WTC11 (cell line): ENCODE measurements around the gene SRC. TPM values are rescaled to one million over a fixed set of nuclear protein-coding genes. Genes with fewer than 3 reads are reported as not detected.

Experiments used
- CBFB ChIP-seq: sonication (generic); formaldehyde crosslinking; IDR thresholded peaks from 2 replicates; pipeline ENCODE4 v1.8.1; 2022; ENCODE audit warnings: mild to moderate bottlenecking, low read depth, missing genetic modification reagents
- CDX4 ChIP-seq: fragments of 250-450 bp; sonication (Bioruptor Pico); IDR thresholded peaks from 2 replicates; pipeline ENCODE4 v1.9.0; 2021; ENCODE audit warnings: moderate library complexity, mild to moderate bottlenecking, inconsistent platforms, borderline replicate concordance
- FOXP1 ChIP-seq: sonication (generic); formaldehyde crosslinking; IDR thresholded peaks from 2 replicates; pipeline ENCODE4 v1.8.0; 2022; ENCODE audit warnings: missing genetic modification reagents, mild to moderate bottlenecking, moderate library complexity, borderline replicate concordance
- FOXP4 ChIP-seq: sonication (generic); formaldehyde crosslinking; IDR thresholded peaks from 2 replicates; pipeline ENCODE4 v1.8.0; 2022; ENCODE audit warnings: mild to moderate bottlenecking, missing genetic modification reagents
- NFATC4 ChIP-seq: fragments of 250-450 bp; sonication (Bioruptor Pico); IDR thresholded peaks from 2 replicates; pipeline ENCODE4 v1.9.0; 2021; ENCODE audit warnings: mild to moderate bottlenecking
- NFE2L1 ChIP-seq: sonication (generic); formaldehyde crosslinking; IDR thresholded peaks from 2 replicates; pipeline ENCODE4 v1.8.1; 2023; ENCODE audit warnings: missing genetic modification reagents
- NR2C2 ChIP-seq: sonication (generic); formaldehyde crosslinking; IDR thresholded peaks from 2 replicates; pipeline ENCODE4 v1.8.0; 2022; ENCODE audit warnings: mild to moderate bottlenecking, missing genetic modification reagents
- NR3C1 ChIP-seq: sonication (generic); formaldehyde crosslinking; conservative IDR thresholded peaks from 2 replicates; pipeline ENCODE4 v1.8.1; 2023; ENCODE audit warnings: low read depth, mild to moderate bottlenecking, missing genetic modification reagents
- PRDM15 ChIP-seq: sonication (generic); formaldehyde crosslinking; IDR thresholded peaks from 2 replicates; pipeline ENCODE4 v1.8.0; 2022; ENCODE audit warnings: missing genetic modification reagents
- RELA ChIP-seq: sonication (generic); formaldehyde crosslinking; IDR thresholded peaks from 2 replicates; pipeline ENCODE4 v1.8.1; 2022; ENCODE audit warnings: missing genetic modification reagents, mild to moderate bottlenecking, borderline replicate concordance
- SMAD3 ChIP-seq: sonication (generic); formaldehyde crosslinking; IDR thresholded peaks from 2 replicates; pipeline ENCODE4 v1.8.0; 2022; ENCODE audit warnings: missing genetic modification reagents, mild to moderate bottlenecking, borderline replicate concordance
- SOX15 ChIP-seq: fragments of 250-450 bp; sonication (Bioruptor Pico); IDR thresholded peaks from 2 replicates; pipeline ENCODE4 v1.9.0; 2021; ENCODE audit warnings: mild to moderate bottlenecking
- SP1 ChIP-seq: sonication (generic); formaldehyde crosslinking; conservative IDR thresholded peaks from 2 replicates; pipeline ENCODE4 v1.8.1; 2022; ENCODE audit warnings: missing genetic modification reagents
- TEAD4 ChIP-seq: sonication (generic); formaldehyde crosslinking; IDR thresholded peaks from 2 replicates; pipeline ENCODE4 v1.8.0; 2022; ENCODE audit warnings: mild to moderate bottlenecking, missing genetic modification reagents
- ZBTB21 ChIP-seq: sonication (generic); formaldehyde crosslinking; IDR thresholded peaks from 2 replicates; pipeline ENCODE4 v1.8.1; 2023; ENCODE audit warnings: mild to moderate bottlenecking, missing genetic modification reagents, borderline replicate concordance
- ZNF121 ChIP-seq: sonication (generic); formaldehyde crosslinking; IDR thresholded peaks from 2 replicates; pipeline ENCODE4 v1.8.0; 2023; ENCODE audit warnings: missing genetic modification reagents
- ZNF138 ChIP-seq: sonication (generic); formaldehyde crosslinking; conservative IDR thresholded peaks from 2 replicates; pipeline ENCODE4 v1.8.1; 2022; ENCODE audit warnings: mild to moderate bottlenecking, moderate library complexity, missing genetic modification reagents
- ZNF317 ChIP-seq: sonication (generic); formaldehyde crosslinking; IDR thresholded peaks from 2 replicates; pipeline ENCODE4 v1.8.1; 2023; ENCODE audit warnings: low read depth, mild to moderate bottlenecking, moderate library complexity, missing genetic modification reagents, borderline replicate concordance
- ZNF396 ChIP-seq: fragments of 250-450 bp; sonication (Bioruptor Pico); IDR thresholded peaks from 2 replicates; pipeline ENCODE4 v1.8.0; 2021; ENCODE audit warnings: mild to moderate bottlenecking, moderate library complexity, borderline replicate concordance
- ZNF425 ChIP-seq: fragments of 250-450 bp; sonication (Bioruptor Pico); conservative IDR thresholded peaks from 2 replicates; pipeline ENCODE4 v1.9.0; 2021; ENCODE audit warnings: mild to moderate bottlenecking
- ZNF671 ChIP-seq: fragments of 250-450 bp; sonication (Bioruptor Pico); IDR thresholded peaks from 2 replicates; pipeline ENCODE4 v1.8.0; 2021; ENCODE audit warnings: mild to moderate bottlenecking
- total RNA-seq: library from RNA; stranded (reverse); gene quantifications from 3 replicates; pipeline ENCODE4 v1.2.3, GENCODE V29; 2021
- TF ChIP-seq, protein P1 (sequence below): sonication (generic); formaldehyde crosslinking; conservative IDR thresholded peaks from 2 replicates; pipeline ENCODE4 v1.8.1; 2023; ENCODE audit warnings: mild to moderate bottlenecking, low read depth, missing genetic modification reagents, moderate library complexity
- TF ChIP-seq, protein P2 (sequence below): sonication (generic); formaldehyde crosslinking; IDR thresholded peaks from 2 replicates; pipeline ENCODE4 v1.8.1; 2023; ENCODE audit warnings: mild to moderate bottlenecking, moderate library complexity, missing genetic modification reagents
- TF ChIP-seq, protein P3 (sequence below): sonication (generic); formaldehyde crosslinking; conservative IDR thresholded peaks from 2 replicates; pipeline ENCODE4 v1.8.1; 2022; ENCODE audit warnings: mild to moderate bottlenecking, missing genetic modification reagents

SRC gene
- total RNA-seq, 1 experiment from 2014 or later: 33.3 TPM

DNA sequence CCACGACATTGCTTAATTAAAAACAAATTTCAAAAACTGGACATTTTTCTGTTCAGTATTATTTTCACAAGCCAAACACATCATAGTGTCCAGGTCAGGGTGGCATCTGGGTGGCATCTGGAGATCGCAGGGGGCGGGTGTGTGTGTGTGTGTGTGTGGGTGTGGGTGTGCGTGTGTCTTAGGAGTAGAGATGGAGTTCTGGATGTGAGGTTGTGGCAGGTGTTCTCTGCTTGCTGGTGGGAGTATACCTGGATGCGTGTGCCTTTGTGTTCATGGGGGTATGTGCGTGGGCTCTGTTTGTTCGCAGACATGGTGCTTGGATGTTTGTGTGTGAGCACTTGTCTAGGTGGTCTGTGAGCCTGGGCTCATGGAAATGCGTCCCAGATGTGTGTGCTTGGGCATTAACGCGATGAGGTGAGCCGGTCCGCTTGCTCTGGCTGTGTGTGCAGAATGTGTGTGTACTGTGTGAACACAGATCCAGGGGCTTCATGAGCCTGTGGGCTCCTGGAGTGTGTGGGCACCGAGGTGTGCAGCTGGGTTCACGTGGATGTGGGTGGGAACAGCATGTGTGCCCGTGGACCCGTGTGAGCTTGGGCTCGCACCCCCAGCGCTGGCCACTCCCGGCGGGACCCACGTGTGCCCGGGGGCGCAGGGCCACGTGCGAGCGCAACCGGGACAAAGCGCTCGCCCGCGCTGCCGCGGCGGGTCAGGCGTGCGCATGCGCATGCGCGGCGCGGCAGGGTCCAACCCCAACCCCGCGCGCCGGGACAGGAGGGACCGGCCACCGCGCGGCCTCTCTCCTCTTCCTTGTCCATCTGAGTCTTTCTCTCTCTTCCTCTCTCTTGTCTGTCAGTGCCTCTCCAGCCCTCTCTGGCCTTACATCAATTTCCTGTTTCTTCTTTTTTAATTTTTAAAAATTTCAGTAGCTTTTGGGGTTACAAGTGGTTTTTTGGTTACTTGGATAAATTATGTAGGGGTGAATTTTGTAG lies 60.4 kb downstream of the SRC start (continued):
- TF ChIP-seq FOXP4 (CRISPR knock-in tag) (peak; percentile 97), PRDM15 (CRISPR knock-in tag) (no peak), NFATC4 (CRISPR knock-in tag) (no peak), NFE2L1 (peak; percentile 88; the same call in 1 of the 2 replicates), ZNF396 (CRISPR knock-in tag) (no peak), SOX15 (CRISPR knock-in tag) (no peak), ZNF138 (CRISPR knock-in tag) (no peak), CDX4 (CRISPR knock-in tag) (no peak), ZNF425 (CRISPR knock-in tag) (no peak), RELA (CRISPR knock-in tag) (peak; percentile 94; the same call in 1 of the 2 replicates), CBFB (CRISPR knock-in tag) (no peak), ZNF317 (CRISPR knock-in tag) (no peak), NR3C1 (CRISPR knock-in tag) (no peak), ZNF121 (CRISPR knock-in tag) (0 out of 2 replicates have a peak, but pooled peaks have one; percentile 10), FOXP1 (CRISPR knock-in tag) (peak; percentile 97), NR2C2 (CRISPR knock-in tag) (no peak), ZNF671 (no peak), SMAD3 (peak; percentile 70; the same call in 1 of the 2 replicates), SP1 (CRISPR knock-in tag) (peak; percentile 66; the same call in 1 of the 2 replicates), ZBTB21 (0 out of 2 replicates have a peak, but pooled peaks have one; percentile 29), TEAD4 (CRISPR knock-in tag) (no peak)
- TF ChIP-seq, protein P1, sequence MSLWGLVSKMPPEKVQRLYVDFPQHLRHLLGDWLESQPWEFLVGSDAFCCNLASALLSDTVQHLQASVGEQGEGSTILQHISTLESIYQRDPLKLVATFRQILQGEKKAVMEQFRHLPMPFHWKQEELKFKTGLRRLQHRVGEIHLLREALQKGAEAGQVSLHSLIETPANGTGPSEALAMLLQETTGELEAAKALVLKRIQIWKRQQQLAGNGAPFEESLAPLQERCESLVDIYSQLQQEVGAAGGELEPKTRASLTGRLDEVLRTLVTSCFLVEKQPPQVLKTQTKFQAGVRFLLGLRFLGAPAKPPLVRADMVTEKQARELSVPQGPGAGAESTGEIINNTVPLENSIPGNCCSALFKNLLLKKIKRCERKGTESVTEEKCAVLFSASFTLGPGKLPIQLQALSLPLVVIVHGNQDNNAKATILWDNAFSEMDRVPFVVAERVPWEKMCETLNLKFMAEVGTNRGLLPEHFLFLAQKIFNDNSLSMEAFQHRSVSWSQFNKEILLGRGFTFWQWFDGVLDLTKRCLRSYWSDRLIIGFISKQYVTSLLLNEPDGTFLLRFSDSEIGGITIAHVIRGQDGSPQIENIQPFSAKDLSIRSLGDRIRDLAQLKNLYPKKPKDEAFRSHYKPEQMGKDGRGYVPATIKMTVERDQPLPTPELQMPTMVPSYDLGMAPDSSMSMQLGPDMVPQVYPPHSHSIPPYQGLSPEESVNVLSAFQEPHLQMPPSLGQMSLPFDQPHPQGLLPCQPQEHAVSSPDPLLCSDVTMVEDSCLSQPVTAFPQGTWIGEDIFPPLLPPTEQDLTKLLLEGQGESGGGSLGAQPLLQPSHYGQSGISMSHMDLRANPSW (CRISPR knock-in tag): no peak
- TF ChIP-seq, protein P2, sequence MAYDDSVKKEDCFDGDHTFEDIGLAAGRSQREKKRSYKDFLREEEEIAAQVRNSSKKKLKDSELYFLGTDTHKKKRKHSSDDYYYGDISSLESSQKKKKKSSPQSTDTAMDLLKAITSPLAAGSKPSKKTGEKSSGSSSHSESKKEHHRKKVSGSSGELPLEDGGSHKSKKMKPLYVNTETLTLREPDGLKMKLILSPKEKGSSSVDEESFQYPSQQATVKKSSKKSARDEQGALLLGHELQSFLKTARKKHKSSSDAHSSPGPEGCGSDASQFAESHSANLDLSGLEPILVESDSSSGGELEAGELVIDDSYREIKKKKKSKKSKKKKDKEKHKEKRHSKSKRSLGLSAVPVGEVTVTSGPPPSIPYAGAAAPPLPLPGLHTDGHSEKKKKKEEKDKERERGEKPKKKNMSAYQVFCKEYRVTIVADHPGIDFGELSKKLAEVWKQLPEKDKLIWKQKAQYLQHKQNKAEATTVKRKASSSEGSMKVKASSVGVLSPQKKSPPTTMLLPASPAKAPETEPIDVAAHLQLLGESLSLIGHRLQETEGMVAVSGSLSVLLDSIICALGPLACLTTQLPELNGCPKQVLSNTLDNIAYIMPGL (CRISPR knock-in tag): no peak
- TF ChIP-seq, protein P3, sequence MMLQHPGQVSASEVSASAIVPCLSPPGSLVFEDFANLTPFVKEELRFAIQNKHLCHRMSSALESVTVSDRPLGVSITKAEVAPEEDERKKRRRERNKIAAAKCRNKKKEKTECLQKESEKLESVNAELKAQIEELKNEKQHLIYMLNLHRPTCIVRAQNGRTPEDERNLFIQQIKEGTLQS (CRISPR knock-in tag): no peak
